ENCODE data around the gene BHLHE40. TPM values are rescaled to one million over a fixed set of nuclear protein-coding genes. Genes with fewer than 3 reads are reported as not detected.

BHLHE40 gene
- polyA plus RNA-seq, 2 of the 4 experiments (the other 2 are of a cell fraction): 102 to 160 TPM

DNA sequence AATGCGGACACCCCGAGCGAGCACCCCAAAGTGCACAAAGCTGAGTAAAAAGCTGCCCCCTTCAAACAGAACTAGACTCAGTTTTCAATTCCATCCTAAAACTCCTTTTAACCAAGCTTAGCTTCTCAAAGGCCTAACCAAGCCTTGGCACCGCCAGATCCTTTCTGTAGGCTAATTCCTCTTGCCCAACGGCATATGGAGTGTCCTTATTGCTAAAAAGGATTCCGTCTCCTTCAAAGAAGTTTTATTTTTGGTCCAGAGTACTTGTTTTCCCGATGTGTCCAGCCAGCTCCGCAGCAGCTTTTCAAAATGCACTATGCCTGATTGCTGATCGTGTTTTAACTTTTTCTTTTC is 5.3 kb downstream of the BHLHE40 start (continued):
- no peak for TF ChIP-seq EHMT2 (IDR thresholded peaks at IDR 0.05; ENCODE audit: low read depth)
- TF ChIP-seq, protein P1, sequence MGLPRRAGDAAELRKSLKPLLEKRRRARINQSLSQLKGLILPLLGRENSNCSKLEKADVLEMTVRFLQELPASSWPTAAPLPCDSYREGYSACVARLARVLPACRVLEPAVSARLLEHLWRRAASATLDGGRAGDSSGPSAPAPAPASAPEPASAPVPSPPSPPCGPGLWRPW (IDR thresholded peaks at IDR 0.05): no peak
- no peak; the same call in 1 of the 2 replicates for TF ChIP-seq HOXB13 (CRISPR knock-in tag; IDR thresholded peaks at IDR 0.05; ENCODE audit: low read depth)
- peak; percentile 77 for TF ChIP-seq EHF (CRISPR knock-in tag; IDR thresholded peaks at IDR 0.05)
- no peak for TF ChIP-seq FOSL2 (IDR thresholded peaks at IDR 0.05)
- TF ChIP-seq FOSL2 (CRISPR knock-in tag; IDR thresholded peaks at IDR 0.05): no peak
- peak; percentile 84 for TF ChIP-seq POLR2AphosphoS2 (conservative IDR thresholded peaks at IDR 0.05; ENCODE audit: low read length)
- no peak; the same call in 1 of the 2 replicates for TF ChIP-seq HOXB5 (CRISPR knock-in tag; IDR thresholded peaks at IDR 0.05)
- no peak for TF ChIP-seq MAZ (IDR thresholded peaks at IDR 0.05; ENCODE audit: borderline replicate concordance, low read depth, low read length)
- TF ChIP-seq, protein P2, sequence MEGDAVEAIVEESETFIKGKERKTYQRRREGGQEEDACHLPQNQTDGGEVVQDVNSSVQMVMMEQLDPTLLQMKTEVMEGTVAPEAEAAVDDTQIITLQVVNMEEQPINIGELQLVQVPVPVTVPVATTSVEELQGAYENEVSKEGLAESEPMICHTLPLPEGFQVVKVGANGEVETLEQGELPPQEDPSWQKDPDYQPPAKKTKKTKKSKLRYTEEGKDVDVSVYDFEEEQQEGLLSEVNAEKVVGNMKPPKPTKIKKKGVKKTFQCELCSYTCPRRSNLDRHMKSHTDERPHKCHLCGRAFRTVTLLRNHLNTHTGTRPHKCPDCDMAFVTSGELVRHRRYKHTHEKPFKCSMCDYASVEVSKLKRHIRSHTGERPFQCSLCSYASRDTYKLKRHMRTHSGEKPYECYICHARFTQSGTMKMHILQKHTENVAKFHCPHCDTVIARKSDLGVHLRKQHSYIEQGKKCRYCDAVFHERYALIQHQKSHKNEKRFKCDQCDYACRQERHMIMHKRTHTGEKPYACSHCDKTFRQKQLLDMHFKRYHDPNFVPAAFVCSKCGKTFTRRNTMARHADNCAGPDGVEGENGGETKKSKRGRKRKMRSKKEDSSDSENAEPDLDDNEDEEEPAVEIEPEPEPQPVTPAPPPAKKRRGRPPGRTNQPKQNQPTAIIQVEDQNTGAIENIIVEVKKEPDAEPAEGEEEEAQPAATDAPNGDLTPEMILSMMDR (IDR thresholded peaks at IDR 0.05): no peak

GRCh38 chr3:4985330-4986174 is 6.3 kb downstream of the BHLHE40 start:
- peak; percentile 60 to 92 for DNase-seq (ENCODE audit: low read depth in 1 of 2, low spot score in 1 of 2)
- peak; percentile 49 to 57 for ATAC-seq
- FAIRE-seq: no peak
- Histone ChIP-seq H3K27ac (peak overlapping the region; percentile 96 to 98), H3K4me1 (peaks cover 58% of the 10 kb centered on the region), H3K9me3 (no peaks in the 10 kb centered on the region), H3K4me3 (peak overlapping the region; percentile 88), H3K4me2 (peak overlapping the region; percentile 93)
- CTCF ChIA-PET: interaction anchor here (0.6 to 17.8 kb wide), 9 partner anchors 9 to 269 kb away, joined by 3 to 602 read pairs (median 9); no protein-coding TSS in a partner anchor
- POLR2A ChIA-PET: interaction anchor here (0.6 to 13.9 kb wide), 15 partner anchors 8 to 274 kb away, joined by 3 to 367 read pairs (median 5); no protein-coding TSS in a partner anchor
- WGBS (ENCODE audit: missing lambda C conversion rate): 7% methylated on average over 10 of the region's 10 CpGs
- no peak for TF ChIP-seq PHF8 (IDR thresholded peaks at IDR 0.05; ENCODE audit: borderline replicate concordance, low read depth)
- TF ChIP-seq SMC3 (IDR thresholded peaks at IDR 0.05): no peak; the same call in 2 of the 3 replicates
- TF ChIP-seq ZFP36 (IDR thresholded peaks at IDR 0.05; ENCODE audit: borderline replicate concordance, partially characterized antibody): peak; percentile 5
- TF ChIP-seq BHLHE40 (IDR thresholded peaks at IDR 0.05; ENCODE audit: low read depth, low read length): no peak; the same call in 1 of the 2 replicates
- TF ChIP-seq CEBPB (IDR thresholded peaks at IDR 0.05): peak; percentile 66 to 85
- peak; percentile 70 for TF ChIP-seq MAX (IDR thresholded peaks at IDR 0.05)
- no peak for TF ChIP-seq FOSL2 (IDR thresholded peaks at IDR 0.05)
- TF ChIP-seq FOSL2 (CRISPR knock-in tag; IDR thresholded peaks at IDR 0.05): peak; percentile 67
- TF ChIP-seq MYC (IDR thresholded peaks at IDR 0.05; ENCODE audit: borderline replicate concordance, low read length): peak; percentile 60; the same call in 1 of the 2 replicates
- TF ChIP-seq HEYL (CRISPR knock-in tag; IDR thresholded peaks at IDR 0.05): peak; percentile 73; the same call in 1 of the 2 replicates
- TF ChIP-seq FOXS1 (CRISPR knock-in tag; IDR thresholded peaks at IDR 0.05): no peak; the same call in none of the 2 replicates
- no peak for TF ChIP-seq RAD21 (conservative IDR thresholded peaks at IDR 0.05 in 1 of 2, IDR thresholded peaks at IDR 0.05 in 1 of 2)
- TF ChIP-seq, protein P3, sequence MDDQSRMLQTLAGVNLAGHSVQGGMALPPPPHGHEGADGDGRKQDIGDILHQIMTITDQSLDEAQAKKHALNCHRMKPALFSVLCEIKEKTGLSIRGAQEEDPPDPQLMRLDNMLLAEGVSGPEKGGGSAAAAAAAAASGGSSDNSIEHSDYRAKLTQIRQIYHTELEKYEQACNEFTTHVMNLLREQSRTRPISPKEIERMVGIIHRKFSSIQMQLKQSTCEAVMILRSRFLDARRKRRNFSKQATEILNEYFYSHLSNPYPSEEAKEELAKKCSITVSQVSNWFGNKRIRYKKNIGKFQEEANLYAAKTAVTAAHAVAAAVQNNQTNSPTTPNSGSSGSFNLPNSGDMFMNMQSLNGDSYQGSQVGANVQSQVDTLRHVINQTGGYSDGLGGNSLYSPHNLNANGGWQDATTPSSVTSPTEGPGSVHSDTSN (IDR thresholded peaks at IDR 0.05): peak; percentile 44
- TF ChIP-seq EP300 (IDR thresholded peaks at IDR 0.05): peak; percentile 13 to 27; a peak in 2 of 5 replicates
- TF ChIP-seq RCOR1 (IDR thresholded peaks at IDR 0.05; ENCODE audit: low read depth, low read length): no peak
- no peak for TF ChIP-seq HDAC2 (IDR thresholded peaks at IDR 0.05)
- TF ChIP-seq MAZ (IDR thresholded peaks at IDR 0.05; ENCODE audit: borderline replicate concordance, low read depth, low read length): no peak
- TF ChIP-seq NFE2L2 (conservative IDR thresholded peaks at IDR 0.05; ENCODE audit: low read length): no peak
- TF ChIP-seq, protein P4, sequence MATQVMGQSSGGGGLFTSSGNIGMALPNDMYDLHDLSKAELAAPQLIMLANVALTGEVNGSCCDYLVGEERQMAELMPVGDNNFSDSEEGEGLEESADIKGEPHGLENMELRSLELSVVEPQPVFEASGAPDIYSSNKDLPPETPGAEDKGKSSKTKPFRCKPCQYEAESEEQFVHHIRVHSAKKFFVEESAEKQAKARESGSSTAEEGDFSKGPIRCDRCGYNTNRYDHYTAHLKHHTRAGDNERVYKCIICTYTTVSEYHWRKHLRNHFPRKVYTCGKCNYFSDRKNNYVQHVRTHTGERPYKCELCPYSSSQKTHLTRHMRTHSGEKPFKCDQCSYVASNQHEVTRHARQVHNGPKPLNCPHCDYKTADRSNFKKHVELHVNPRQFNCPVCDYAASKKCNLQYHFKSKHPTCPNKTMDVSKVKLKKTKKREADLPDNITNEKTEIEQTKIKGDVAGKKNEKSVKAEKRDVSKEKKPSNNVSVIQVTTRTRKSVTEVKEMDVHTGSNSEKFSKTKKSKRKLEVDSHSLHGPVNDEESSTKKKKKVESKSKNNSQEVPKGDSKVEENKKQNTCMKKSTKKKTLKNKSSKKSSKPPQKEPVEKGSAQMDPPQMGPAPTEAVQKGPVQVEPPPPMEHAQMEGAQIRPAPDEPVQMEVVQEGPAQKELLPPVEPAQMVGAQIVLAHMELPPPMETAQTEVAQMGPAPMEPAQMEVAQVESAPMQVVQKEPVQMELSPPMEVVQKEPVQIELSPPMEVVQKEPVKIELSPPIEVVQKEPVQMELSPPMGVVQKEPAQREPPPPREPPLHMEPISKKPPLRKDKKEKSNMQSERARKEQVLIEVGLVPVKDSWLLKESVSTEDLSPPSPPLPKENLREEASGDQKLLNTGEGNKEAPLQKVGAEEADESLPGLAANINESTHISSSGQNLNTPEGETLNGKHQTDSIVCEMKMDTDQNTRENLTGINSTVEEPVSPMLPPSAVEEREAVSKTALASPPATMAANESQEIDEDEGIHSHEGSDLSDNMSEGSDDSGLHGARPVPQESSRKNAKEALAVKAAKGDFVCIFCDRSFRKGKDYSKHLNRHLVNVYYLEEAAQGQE (IDR thresholded peaks at IDR 0.05): no peak; the same call in none of the 2 replicates
- TF ChIP-seq RARB (CRISPR knock-in tag; IDR thresholded peaks at IDR 0.05): peak; percentile 83
- no peak for TF ChIP-seq JUNB (IDR thresholded peaks at IDR 0.05)
- TF ChIP-seq ZC3H11A (IDR thresholded peaks at IDR 0.05): no peak
- TF ChIP-seq ESRRA (IDR thresholded peaks at IDR 0.05; ENCODE audit: borderline replicate concordance, low read length): no peak; the same call in 1 of the 2 replicates
- TF ChIP-seq ZNF302 (CRISPR knock-in tag; IDR thresholded peaks at IDR 0.05): no peak
